NB4 (cell line): ENCODE results near the gene RPTOR.

Experiments used
- DNase-seq: peaks from one replicate; pipeline ENCODE4 v3.0.0; 2010; ENCODE audit warnings: low read depth
- H3K4me3 ChIP-seq: one replicate; pipeline ENCODE4 v1.5.1; 2011; ENCODE audit warnings: mild to moderate bottlenecking, low read depth, low read length, moderate library complexity
- MYC ChIP-seq: IDR thresholded peaks from 2 replicates; pipeline ENCODE4 v1.6.1; 2011; ENCODE audit warnings: low read depth, low read length
- POLR2A ChIP-seq: IDR thresholded peaks from 2 replicates; pipeline ENCODE4 v1.6.1; 2011; ENCODE audit warnings: mild to moderate bottlenecking; ENCODE audit not compliant: insufficient read length; ENCODE audit errors: extremely low read depth
- TF ChIP-seq, protein P1 (sequence below): IDR thresholded peaks from 2 replicates; pipeline ENCODE4 v1.6.1; 2011; ENCODE audit warnings: low read depth, low read length
- TF ChIP-seq, protein P2 (sequence below): IDR thresholded peaks from one replicate; pipeline ENCODE4 v1.5.1; 2012; ENCODE audit warnings: low read depth, low read length

RPTOR gene

DNA sequence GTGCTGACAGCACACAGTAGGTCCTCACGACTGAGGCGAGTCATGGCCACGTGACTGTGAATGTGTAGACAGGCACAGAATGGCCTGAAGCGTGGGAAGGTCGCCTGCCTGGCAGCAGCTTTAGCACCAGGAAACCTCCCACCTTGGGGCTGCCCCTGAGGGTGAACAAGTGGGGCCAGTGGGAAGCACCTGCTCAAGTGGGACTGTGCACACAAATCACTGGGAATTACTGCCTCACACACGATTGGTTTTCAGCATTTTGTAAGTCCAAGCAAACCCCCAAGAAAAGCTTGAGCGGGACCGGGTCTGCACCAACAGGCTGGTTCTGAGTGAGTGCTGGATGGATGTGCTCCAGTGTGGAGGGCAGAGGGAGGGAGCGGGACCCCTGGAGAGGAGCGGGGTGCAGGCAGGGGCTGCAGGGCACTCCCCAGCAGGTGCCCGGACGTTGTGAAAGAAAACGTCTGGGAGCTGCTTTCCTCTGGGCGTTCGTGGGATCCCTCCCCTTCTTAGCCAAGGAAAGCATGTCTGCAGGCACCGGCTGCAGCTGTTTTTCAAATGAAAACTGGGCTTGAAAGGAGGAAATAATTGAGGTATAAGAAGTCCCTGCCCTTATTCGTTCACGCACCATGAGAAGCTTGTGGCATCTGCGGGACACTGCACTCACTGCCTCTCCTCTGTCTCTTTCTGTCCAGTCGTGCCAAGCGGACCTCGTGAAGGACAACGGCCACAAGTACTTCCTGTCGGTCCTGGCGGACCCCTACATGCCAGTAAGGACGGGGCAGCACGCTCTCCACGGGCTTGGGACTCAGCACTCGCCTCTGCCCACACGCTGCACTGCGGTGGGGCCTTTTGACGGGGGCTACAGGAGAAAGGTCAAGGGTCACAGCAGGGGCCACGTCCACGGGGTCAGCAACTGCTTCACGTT, 335.3 kb downstream of the RPTOR start:
- DNase-seq, result no peak
- H3K4me3 ChIP-seq, result no peak overlapping the region
- no peak for TF ChIP-seq MYC
- TF ChIP-seq, protein P1, sequence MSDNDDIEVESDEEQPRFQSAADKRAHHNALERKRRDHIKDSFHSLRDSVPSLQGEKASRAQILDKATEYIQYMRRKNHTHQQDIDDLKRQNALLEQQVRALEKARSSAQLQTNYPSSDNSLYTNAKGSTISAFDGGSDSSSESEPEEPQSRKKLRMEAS, result no peak
- TF ChIP-seq POLR2A, result no peak

DNA sequence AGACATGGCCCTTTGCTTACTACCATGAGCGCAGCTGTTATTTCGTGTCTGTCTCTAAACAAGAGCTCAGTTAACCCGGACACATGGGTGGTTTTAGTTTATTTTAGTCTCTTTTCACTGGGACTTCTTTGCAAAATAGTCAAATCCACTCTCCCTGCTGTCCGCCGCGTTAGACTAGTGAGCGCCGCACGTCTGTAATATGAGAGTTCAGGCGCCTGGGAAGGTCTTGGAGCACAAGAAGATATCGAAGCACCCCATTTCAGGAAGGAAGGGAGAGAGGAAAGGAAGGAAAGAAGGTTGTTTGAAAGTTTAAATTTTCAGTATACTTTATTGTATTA, 336.0 kb downstream of the RPTOR start:
- no peak for TF ChIP-seq MYC
- no peak for TF ChIP-seq POLR2A
- H3K4me3 ChIP-seq, result no peak overlapping the region
- no peak for DNase-seq

DNA sequence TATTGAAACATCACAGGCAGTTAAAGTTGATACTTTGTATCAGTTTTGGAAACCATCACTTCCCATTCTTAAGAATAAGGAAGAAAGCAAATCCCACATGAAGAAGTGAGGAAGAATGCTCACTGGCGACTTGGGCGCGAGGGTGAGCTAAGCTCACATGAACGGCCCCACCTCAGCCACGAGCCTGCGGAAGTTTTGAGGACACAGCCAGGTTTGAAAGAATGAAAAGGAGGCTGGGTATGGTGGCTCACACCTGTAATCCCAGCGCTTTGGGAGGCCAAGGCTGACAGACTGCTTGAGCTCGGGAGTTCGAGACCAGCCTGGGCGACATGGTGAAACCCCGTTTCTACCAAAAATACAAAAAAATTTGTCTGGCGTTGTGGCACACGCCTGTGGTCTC, 336.7 kb downstream of the RPTOR start:
- no peak for DNase-seq
- TF ChIP-seq, protein P2, sequence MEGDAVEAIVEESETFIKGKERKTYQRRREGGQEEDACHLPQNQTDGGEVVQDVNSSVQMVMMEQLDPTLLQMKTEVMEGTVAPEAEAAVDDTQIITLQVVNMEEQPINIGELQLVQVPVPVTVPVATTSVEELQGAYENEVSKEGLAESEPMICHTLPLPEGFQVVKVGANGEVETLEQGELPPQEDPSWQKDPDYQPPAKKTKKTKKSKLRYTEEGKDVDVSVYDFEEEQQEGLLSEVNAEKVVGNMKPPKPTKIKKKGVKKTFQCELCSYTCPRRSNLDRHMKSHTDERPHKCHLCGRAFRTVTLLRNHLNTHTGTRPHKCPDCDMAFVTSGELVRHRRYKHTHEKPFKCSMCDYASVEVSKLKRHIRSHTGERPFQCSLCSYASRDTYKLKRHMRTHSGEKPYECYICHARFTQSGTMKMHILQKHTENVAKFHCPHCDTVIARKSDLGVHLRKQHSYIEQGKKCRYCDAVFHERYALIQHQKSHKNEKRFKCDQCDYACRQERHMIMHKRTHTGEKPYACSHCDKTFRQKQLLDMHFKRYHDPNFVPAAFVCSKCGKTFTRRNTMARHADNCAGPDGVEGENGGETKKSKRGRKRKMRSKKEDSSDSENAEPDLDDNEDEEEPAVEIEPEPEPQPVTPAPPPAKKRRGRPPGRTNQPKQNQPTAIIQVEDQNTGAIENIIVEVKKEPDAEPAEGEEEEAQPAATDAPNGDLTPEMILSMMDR, result no peak
- no peak for TF ChIP-seq POLR2A
- TF ChIP-seq, protein P1, result no peak
- no peak for TF ChIP-seq MYC
- H3K4me3 ChIP-seq, result no peak overlapping the region

DNA sequence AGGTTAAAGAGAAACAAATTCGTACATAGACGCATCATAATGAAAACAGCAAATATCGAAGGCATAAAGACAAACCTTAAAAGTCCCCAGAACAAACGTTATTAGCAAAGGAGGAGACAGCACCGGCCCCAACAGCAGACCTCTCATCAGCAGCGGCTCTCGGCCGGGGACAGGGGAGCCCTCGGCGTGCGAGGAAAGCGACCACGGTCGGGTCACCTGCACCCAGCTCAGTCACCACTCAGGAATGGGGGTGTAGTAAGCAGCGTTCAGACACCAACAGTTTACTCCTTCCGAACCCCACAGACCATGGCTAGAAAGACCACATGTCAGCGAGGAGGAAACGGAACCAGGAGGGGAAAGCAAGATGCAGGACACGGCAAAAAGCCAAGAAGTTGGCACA, 337.7 kb downstream of the RPTOR start:
- H3K4me3 ChIP-seq, result no peak overlapping the region
- DNase-seq, result no peak
- no peak for TF ChIP-seq POLR2A

DNA sequence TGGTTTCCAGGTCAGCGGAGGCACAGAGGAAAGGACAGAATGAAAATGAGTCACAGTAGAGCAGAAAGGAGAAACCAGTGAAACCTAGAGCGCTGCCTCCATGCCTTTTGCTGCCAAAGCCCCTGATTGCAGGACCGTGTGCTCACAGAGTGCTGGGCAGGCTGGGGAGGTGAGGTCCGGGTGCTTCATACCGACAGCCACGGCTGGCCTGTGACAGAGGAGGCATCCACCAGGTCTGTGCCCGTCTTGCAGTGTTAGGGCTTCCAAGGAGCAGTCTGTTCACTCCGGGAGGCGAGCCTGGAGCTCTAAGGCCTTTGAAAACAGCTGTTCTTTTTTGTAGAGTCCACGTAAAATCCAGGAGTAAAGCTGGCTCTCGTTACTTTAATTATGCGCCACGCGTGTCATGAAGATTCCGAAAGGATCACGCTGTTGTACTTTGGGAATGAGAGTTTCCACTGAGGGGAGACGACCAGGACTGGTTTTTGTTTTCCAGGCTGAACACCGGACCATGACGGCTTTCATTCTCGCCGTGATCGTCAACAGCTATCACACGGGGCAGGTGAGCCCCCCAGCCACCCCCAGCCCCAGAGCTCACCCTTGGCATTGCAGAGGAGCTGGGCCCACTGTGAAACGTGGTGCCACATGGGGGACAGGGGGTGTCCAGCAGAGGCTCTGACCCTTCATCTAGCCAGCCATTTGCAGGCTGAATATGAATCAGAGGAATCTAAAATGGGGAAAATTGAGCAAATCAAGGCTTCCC, 338.5 kb downstream of the RPTOR start:
- no peak for DNase-seq
- no peak overlapping the region for H3K4me3 ChIP-seq
- TF ChIP-seq MYC, result no peak
- TF ChIP-seq, protein P1, result no peak
- no peak for TF ChIP-seq POLR2A
- TF ChIP-seq, protein P2, result no peak

DNA sequence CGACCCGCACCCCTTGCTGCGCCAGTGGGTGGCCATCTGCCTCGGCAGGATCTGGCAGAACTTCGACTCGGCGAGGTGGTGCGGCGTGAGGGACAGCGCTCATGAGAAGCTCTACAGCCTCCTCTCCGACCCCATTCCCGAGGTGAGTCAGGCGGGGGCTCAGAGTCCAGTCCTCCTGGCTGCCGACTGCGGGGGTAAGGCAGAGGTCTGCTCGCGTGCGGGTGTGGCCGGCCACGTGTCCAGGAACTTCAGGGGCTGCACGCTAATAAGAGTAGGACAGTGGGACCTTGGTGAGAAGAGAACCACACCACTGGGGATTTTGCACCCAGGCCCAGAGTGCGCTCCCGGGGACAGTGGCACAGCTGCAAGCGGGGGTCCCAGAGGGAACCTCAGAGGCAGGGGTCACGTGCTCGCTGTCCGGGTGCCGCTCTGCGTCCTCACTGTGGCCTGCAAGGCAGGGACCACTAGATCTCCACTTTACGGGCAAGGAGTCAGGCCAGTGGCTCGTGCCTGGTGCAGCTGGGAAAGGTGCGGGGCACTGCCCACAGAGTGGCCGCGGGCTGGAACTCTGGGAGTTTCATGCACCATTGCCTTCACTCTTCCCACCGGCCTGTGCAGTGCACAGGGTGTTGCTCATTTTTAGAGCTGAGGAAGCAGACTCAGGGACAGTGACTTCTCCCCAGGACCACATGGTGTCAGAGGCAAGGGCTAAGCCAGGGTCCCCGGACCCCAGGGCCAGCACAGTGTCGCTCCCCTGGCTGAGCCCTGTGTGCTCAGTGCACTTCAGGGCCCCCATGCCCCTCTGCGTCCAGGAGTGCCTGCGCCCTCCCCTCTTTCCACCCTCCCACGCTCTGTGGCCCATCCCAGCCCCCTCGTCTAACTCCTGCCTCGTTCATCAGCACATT, 339.4 kb downstream of the RPTOR start:
- no peak for DNase-seq
- no peak overlapping the region for H3K4me3 ChIP-seq
- TF ChIP-seq, protein P2, result no peak
- TF ChIP-seq, protein P1, result no peak
- TF ChIP-seq POLR2A, result no peak
- TF ChIP-seq MYC, result no peak

DNA sequence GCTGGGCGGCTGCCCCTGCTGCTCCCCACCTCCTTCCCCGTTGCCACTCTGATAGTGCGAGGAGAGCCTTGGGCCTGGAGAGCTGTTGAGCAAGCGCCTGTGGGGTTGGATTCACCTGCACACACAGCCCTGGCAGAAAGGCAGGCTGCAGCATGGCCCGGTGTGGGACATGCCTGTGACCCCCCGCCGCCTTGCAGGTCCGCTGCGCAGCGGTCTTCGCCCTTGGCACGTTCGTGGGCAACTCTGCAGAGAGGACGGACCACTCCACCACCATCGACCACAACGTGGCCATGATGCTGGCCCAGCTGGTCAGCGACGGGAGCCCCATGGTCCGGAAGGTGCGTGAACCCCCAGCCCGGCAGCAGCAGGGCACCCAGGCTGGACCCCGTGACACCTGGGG, 340.2 kb downstream of the RPTOR start:
- TF ChIP-seq, protein P1, result no peak
- TF ChIP-seq POLR2A (no peak), MYC (no peak)
- TF ChIP-seq, protein P2, result no peak
- DNase-seq, result no peak
- no peak overlapping the region for H3K4me3 ChIP-seq
